Breast epithelium (tissue), 3 donors: ENCODE results near the gene MLLT1.

Experiments used
- CTCF ChIP-seq, 3 donors: fragments of 450-650 bp; IDR thresholded peaks; one replicate each; pipeline ENCODE4 v1.5.1; 2016 to 2017; ENCODE audit warnings: antibody characterized with exemption in 3 of 3, mild to moderate bottlenecking in 3 of 3, moderate library complexity in 3 of 3
- POLR2A ChIP-seq: fragments of 450-650 bp; IDR thresholded peaks from one replicate; pipeline ENCODE4 v1.6.1; 2016; ENCODE audit warnings: antibody characterized with exemption, mild to moderate bottlenecking, moderate library complexity

DNA sequence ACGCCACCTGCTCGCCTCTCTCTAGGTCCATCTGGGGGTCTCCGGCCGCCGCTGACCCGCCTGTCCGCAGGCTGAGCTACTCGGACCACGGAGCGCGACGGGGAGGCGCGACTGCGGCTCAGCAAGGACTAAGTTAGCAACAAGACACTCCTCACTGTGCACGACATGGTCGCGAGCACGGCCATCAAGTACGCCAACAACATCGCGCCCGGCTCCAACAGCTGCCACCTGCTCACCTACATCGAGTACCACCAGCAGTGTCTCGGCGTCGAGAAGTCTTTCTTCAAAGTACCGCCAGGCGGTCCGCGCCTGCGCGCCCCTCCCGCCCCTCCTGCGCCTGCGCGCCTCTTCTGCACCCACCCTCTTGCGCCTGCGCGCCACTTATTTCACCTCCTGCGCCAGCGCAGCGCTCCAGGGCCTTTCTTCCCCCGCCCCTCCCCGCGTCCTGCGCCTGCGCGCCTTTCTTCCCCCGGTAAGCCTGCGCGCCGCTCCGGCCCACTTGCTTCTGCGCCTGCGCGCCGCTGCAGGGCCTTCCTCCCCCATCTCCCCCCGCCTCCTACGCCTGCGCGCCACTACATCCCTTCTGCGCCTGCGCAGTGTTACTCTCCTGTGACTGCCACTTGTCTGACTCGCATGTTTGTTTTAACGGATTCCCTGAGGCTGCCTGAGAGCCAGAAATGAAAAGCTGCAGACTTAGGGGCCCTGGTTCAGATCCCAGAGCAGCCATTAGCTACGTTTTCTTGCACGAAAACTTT lies 80.4 kb downstream of the MLLT1 start:
- peak; percentile 63 to 76 (median 73) for TF ChIP-seq CTCF (IDR thresholded peaks at IDR 0.05)
- no peak for TF ChIP-seq POLR2A
